A673 (cell line): ENCODE measurements around the gene GIGYF2.

ENCODE experiments used
- CTCF ChIP-seq: fragments of 300-800, 200-600 bp; sonication (generic); conservative IDR thresholded peaks from 2 replicates; pipeline ENCODE4 v1.5.1; 2017; ENCODE audit warnings: low read depth, mild to moderate bottlenecking, antibody characterized with exemption, low read length, moderate library complexity, mixed read lengths
- EZH2 ChIP-seq: fragments of 200-600 bp; sonication (generic); IDR thresholded peaks from 2 replicates; pipeline ENCODE4 v1.6.1; 2017; ENCODE audit warnings: borderline replicate concordance, low read depth, mild to moderate bottlenecking, mixed read lengths, antibody characterized with exemption, low read length; ENCODE audit not compliant: poor library complexity, severe bottlenecking

GRCh38 chr2:232893834-232894233 lies 196.7 kb downstream of the GIGYF2 start:
- no peak for TF ChIP-seq CTCF
- no peak for TF ChIP-seq EZH2
